Activated CD4-positive, alpha-beta T cell treated with anti-CD3 and anti-CD28 coated beads for 36 hours (primary cell): ENCODE measurements around the gene ENSA. TPM values are rescaled to one million over a fixed set of nuclear protein-coding genes. Genes with fewer than 3 reads are reported as not detected.
"Not testable (repeated sequence)": the region's sequence is repeated elsewhere in the genome, so short reads cannot be mapped to it uniquely, and the experiment has no call there.

Source experiments
- ATAC-seq: fragments of 200-7000 bp; cut with Tn5 transposase; one replicate; pipeline ENCODE4 v1.10.0; 2021; ENCODE audit warnings: mild to moderate bottlenecking, moderate library complexity
- CTCF ChIA-PET: fragments of 350-600 bp; sonication (Branson Sonifier 250); formaldehyde crosslinking; loops from one replicate; lab custom pipeline; 2021; ENCODE audit warnings: antibody characterized with exemption; lab: Charles Lee
- POLR2A ChIA-PET: fragments of 350-600 bp; sonication (Branson Sonifier 250); formaldehyde crosslinking; loops from one replicate; lab custom pipeline; 2021; ENCODE audit warnings: antibody characterized with exemption, inconsistent platforms; lab: Charles Lee
- DNase-seq: peaks from one replicate; pipeline ENCODE4 v3.0.0-alpha.2; 2020
- H3K27ac Mint-ChIP-seq: one replicate; pipeline ENCODE4 v1.8.0; 2021; ENCODE audit warnings: mixed read lengths
- H3K27me3 Mint-ChIP-seq: one replicate; pipeline ENCODE4 v1.8.0; 2021; ENCODE audit warnings: mixed read lengths
- H3K36me3 Mint-ChIP-seq: one replicate; pipeline ENCODE4 v1.8.0; 2021; ENCODE audit warnings: low read depth, mixed read lengths
- H3K4me1 Mint-ChIP-seq: one replicate; pipeline ENCODE4 v1.8.0; 2021; ENCODE audit warnings: mixed read lengths
- H3K4me3 Mint-ChIP-seq: one replicate; pipeline ENCODE4 v1.8.0; 2021; ENCODE audit warnings: mild to moderate bottlenecking, moderate library complexity, mixed read lengths
- H3K9me3 Mint-ChIP-seq: one replicate; pipeline ENCODE4 v1.8.0; 2021; ENCODE audit warnings: low read depth, mixed read lengths
- intact Hi-C, 2 experiments: fragments of 100-400 bp; cut with DNase I in 1 of 2; cut with micrococcal nuclease in 1 of 2; formaldehyde crosslinking; loops; one replicate each; pipeline versions ENCODE4 v1.14.2 to v1.15.1; 2022 to 2024; cut with DNase I, micrococcal nuclease
- total RNA-seq, 2 experiments: library from RNA; stranded (reverse); gene quantifications; one replicate each; pipeline ENCODE4 v1.2.3, GENCODE V29; 2021

ENSA gene
- total RNA-seq, 2 experiments from 2014 or later, result 197 to 240 TPM

- Mint-ChIP-seq H3K27ac (no peak overlapping the region), H3K27me3 (no peaks in the 10 kb centered on the region), H3K4me1 (no peaks in the 10 kb centered on the region), H3K4me3 (no peak overlapping the region), H3K36me3 (peaks cover 3% of the 10 kb centered on the region), H3K9me3 (no peaks in the 10 kb centered on the region)
- ATAC-seq (no peak), DNase-seq (no peak)
- ChIA-PET POLR2A (no interaction called here), CTCF (interaction anchor here (0.7 kb wide), 1 partner anchor 405 kb away, joined by 3 read pairs; no protein-coding TSS in a partner anchor)
- intact Hi-C loops, result no loop called here
These were observed 12.9 kb upstream of the ENSA start for GRCh38 chr1:150642296-150642695.

- H3K4me3 Mint-ChIP-seq, intact Hi-C loops, H3K36me3 Mint-ChIP-seq, POLR2A ChIA-PET, H3K27me3 Mint-ChIP-seq, H3K4me1 Mint-ChIP-seq, DNase-seq, CTCF ChIA-PET, H3K9me3 Mint-ChIP-seq, ATAC-seq: not testable (repeated sequence)
- peak overlapping the region; percentile 37 for H3K27ac Mint-ChIP-seq
These were observed 11.9 kb upstream of the ENSA start for GRCh38 chr1:150641126-150641815.

- DNase-seq, ATAC-seq, H3K9me3 Mint-ChIP-seq, intact Hi-C loops, H3K36me3 Mint-ChIP-seq, H3K4me1 Mint-ChIP-seq, H3K27me3 Mint-ChIP-seq, H3K27ac Mint-ChIP-seq, H3K4me3 Mint-ChIP-seq: not testable (repeated sequence)
- CTCF ChIA-PET, result interaction anchor here (0.5 kb wide), 1 partner anchor 335 kb away, joined by 3 read pairs; no protein-coding TSS in a partner anchor
- POLR2A ChIA-PET, result interaction anchor here (0.6 kb wide), 1 partner anchor 237 kb away, joined by 3 read pairs; no protein-coding TSS in a partner anchor
These were observed 9.0 kb upstream of the ENSA start for GRCh38 chr1:150638430-150638829.

GRCh38 chr1:150634839-150635622 lies 5.6 kb upstream of the ENSA start:
- H3K4me1 Mint-ChIP-seq, ATAC-seq, H3K27ac Mint-ChIP-seq, H3K27me3 Mint-ChIP-seq, H3K4me3 Mint-ChIP-seq, DNase-seq, intact Hi-C loops, H3K36me3 Mint-ChIP-seq, H3K9me3 Mint-ChIP-seq, CTCF ChIA-PET, POLR2A ChIA-PET: not testable (repeated sequence)

GRCh38 chr1:150628766-150629114 lies 672 bp downstream of the ENSA start:
- Mint-ChIP-seq H3K9me3 (no peaks in the 10 kb centered on the region), H3K4me1 (peaks cover 35% of the 10 kb centered on the region), H3K4me3 (no peak overlapping the region), H3K27ac (no peak overlapping the region), H3K27me3 (no peaks in the 10 kb centered on the region), H3K36me3 (peaks cover 40% of the 10 kb centered on the region)
- DNase-seq (no peak), ATAC-seq (no peak)
- CTCF ChIA-PET, result interaction anchor here (0.6 to 20.2 kb wide), 5 partner anchors 9 to 294 kb away, joined by 3 to 461 read pairs (median 4); partner anchors contain the start of genes GOLPH3L and MCL1
- POLR2A ChIA-PET, result interaction anchor here (0.6 to 4.5 kb wide), 10 partner anchors 9 to 619 kb away, joined by 3 to 83 read pairs (median 12); partner anchors contain the start of genes GOLPH3L and MCL1
- intact Hi-C loops, result loop anchor here (1.0 to 10.0 kb wide), 22 partner anchors 15 to 626 kb away; partner anchors contain the start of genes GOLPH3L (in 2 of the 2), RPRD2 (in 2 of the 2), TARS2 (in 2 of the 2) and ANP32E (in 1 of the 2)

GRCh38 chr1:150627826-150628410 lies 1.5 kb downstream of the ENSA start:
- DNase-seq, result no peak
- Mint-ChIP-seq H3K36me3 (peaks cover 49% of the 10 kb centered on the region), H3K27ac (peak overlapping the region; percentile 70), H3K27me3 (no peaks in the 10 kb centered on the region), H3K9me3 (no peaks in the 10 kb centered on the region), H3K4me1 (peaks cover 43% of the 10 kb centered on the region), H3K4me3 (no peak overlapping the region)
- ATAC-seq, result no peak
- intact Hi-C loops, result loop anchor here (2.0 to 10.0 kb wide), 4 partner anchors 143 to 347 kb away; partner anchors contain the start of genes CERS2 (in 1 of the 2), RPRD2 (in 1 of the 2), SETDB1 (in 1 of the 2) and TARS2 (in 1 of the 2)
- ChIA-PET CTCF (interaction anchor here (0.6 to 20.2 kb wide), 5 partner anchors 8 to 79 kb away, joined by 3 to 461 read pairs (median 4); partner anchors contain the start of gene MCL1), POLR2A (interaction anchor here (0.6 to 4.5 kb wide), 10 partner anchors 10 to 295 kb away, joined by 3 to 83 read pairs (median 4); partner anchors contain the start of gene MCL1)

- H3K4me3 Mint-ChIP-seq, result no peak overlapping the region
- ATAC-seq, result no peak
- H3K27ac Mint-ChIP-seq, result peak overlapping the region; percentile 85
These were observed 3.3 kb downstream of the ENSA start for GRCh38 chr1:150626150-150626549.

GRCh38 chr1:150624546-150624945 lies 4.9 kb downstream of the ENSA start:
- not testable (repeated sequence) for ATAC-seq

More at GRCh38 chr1:150626150-150626549, 3.3 kb downstream of the ENSA start:
- DNase-seq, result peak; percentile 68
- H3K27me3 Mint-ChIP-seq, result no peaks in the 10 kb centered on the region
- H3K4me1 Mint-ChIP-seq, result peaks cover 59% of the 10 kb centered on the region
- H3K36me3 Mint-ChIP-seq, result peaks cover 60% of the 10 kb centered on the region
- H3K9me3 Mint-ChIP-seq, result no peaks in the 10 kb centered on the region
- CTCF ChIA-PET, result interaction anchor here (1.5 to 20.2 kb wide), 2 partner anchors 16 to 56 kb away, joined by 5 to 461 read pairs; partner anchors contain the start of gene MCL1
- POLR2A ChIA-PET, result interaction anchor here (1.0 to 2.7 kb wide), 3 partner anchors 47 to 58 kb away, joined by 3 to 16 read pairs (median 6); partner anchors contain the start of gene MCL1
- intact Hi-C loops, result loop anchor here in 1 of 2 experiments (5.0 to 10.0 kb wide), 3 partner anchors 141 to 301 kb away; partner anchors contain the start of genes RPRD2, SETDB1 and TARS2

GRCh38 chr1:150624134-150624533 lies 5.3 kb downstream of the ENSA start:
- ChIA-PET POLR2A (interaction anchor here (0.7 to 0.9 kb wide), 3 partner anchors 10 to 60 kb away, joined by 3 to 5 read pairs (median 3); no protein-coding TSS in a partner anchor), CTCF (interaction anchor here (1.0 to 20.2 kb wide), 2 partner anchors 54 to 76 kb away, joined by 4 to 461 read pairs; partner anchors contain the start of gene MCL1)
- intact Hi-C loops, result loop anchor here (5.0 to 10.0 kb wide), 3 partner anchors 139 to 259 kb away; partner anchors contain the start of genes RPRD2 (in 1 of the 2) and TARS2 (in 1 of the 2)
- DNase-seq, ATAC-seq, H3K9me3 Mint-ChIP-seq, H3K4me3 Mint-ChIP-seq, H3K27me3 Mint-ChIP-seq: not testable (repeated sequence)
- peak overlapping the region; percentile 85 for H3K27ac Mint-ChIP-seq
- peaks cover 78% of the 10 kb centered on the region for H3K36me3 Mint-ChIP-seq
- H3K4me1 Mint-ChIP-seq, result peaks cover 71% of the 10 kb centered on the region

More at GRCh38 chr1:150624546-150624945, 4.9 kb downstream of the ENSA start:
- not testable (repeated sequence) for DNase-seq, H3K9me3 Mint-ChIP-seq, H3K27me3 Mint-ChIP-seq
- Mint-ChIP-seq H3K27ac (peak overlapping the region; percentile 85), H3K36me3 (peaks cover 74% of the 10 kb centered on the region), H3K4me3 (peak overlapping the region; percentile 25), H3K4me1 (peaks cover 67% of the 10 kb centered on the region)
- ChIA-PET POLR2A (interaction anchor here (0.7 to 0.9 kb wide), 3 partner anchors 11 to 61 kb away, joined by 3 to 5 read pairs (median 3); no protein-coding TSS in a partner anchor), CTCF (interaction anchor here (20.2 kb wide), 1 partner anchor 54 kb away, joined by 461 read pairs; the partner anchor contains the start of gene MCL1)
- intact Hi-C loops, result loop anchor here (5.0 to 10.0 kb wide), 3 partner anchors 140 to 260 kb away; partner anchors contain the start of genes RPRD2 (in 1 of the 2) and TARS2 (in 1 of the 2)
